ENCODE measurements around the gene ANKRD50.

DNA sequence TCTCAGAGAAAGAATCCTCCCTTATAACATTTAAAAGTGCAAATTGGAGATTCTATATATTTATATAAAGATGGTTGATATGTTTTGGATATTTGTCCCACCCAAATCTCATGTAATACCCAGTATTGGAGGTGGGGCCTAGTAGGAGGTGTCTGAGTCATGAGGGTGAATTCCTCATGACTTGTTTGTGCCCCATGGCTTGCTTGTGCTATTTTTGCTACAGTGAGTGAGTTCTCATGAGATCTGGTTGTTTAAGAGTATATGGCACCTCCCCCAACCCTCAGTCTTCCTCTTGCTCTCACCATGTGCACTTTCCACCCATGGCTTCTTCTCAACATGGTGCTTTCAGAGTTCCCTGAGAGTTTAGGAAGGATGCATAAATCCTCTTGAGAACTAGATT lies 9.5 kb upstream of the ANKRD50 start:
- TF ChIP-seq, protein P1, sequence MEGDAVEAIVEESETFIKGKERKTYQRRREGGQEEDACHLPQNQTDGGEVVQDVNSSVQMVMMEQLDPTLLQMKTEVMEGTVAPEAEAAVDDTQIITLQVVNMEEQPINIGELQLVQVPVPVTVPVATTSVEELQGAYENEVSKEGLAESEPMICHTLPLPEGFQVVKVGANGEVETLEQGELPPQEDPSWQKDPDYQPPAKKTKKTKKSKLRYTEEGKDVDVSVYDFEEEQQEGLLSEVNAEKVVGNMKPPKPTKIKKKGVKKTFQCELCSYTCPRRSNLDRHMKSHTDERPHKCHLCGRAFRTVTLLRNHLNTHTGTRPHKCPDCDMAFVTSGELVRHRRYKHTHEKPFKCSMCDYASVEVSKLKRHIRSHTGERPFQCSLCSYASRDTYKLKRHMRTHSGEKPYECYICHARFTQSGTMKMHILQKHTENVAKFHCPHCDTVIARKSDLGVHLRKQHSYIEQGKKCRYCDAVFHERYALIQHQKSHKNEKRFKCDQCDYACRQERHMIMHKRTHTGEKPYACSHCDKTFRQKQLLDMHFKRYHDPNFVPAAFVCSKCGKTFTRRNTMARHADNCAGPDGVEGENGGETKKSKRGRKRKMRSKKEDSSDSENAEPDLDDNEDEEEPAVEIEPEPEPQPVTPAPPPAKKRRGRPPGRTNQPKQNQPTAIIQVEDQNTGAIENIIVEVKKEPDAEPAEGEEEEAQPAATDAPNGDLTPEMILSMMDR (IDR thresholded peaks at IDR 0.05): no peak
- no peak for TF ChIP-seq POLR2A (IDR thresholded peaks at IDR 0.05)
